Spleen (tissue), 11 donors: ENCODE data around the gene ZNF619. TPM values are rescaled to one million over a fixed set of nuclear protein-coding genes. Genes with fewer than 3 reads are reported as not detected.

Experiments used
- DNase-seq: peaks from one replicate; pipeline ENCODE4 v3.0.0-alpha.2; 2020
- H3K27ac ChIP-seq, 8 donors: fragments of 200-600 bp; sonication (generic) in 7 of 8; 1 replicate in 4 of 8; 2 replicates in 4 of 8; pipeline versions ENCODE4 v1.5.0 to v1.8.0; 2016 to 2021; ENCODE audit warnings: inconsistent platforms in 4 of 8, mild to moderate bottlenecking in 4 of 8, moderate library complexity in 1 of 8
- H3K27me3 ChIP-seq, 7 donors: fragments of 200-600 bp; sonication (generic) in 6 of 7; replicated peaks in 1 of 7; 1 replicate in 4 of 7; 2 replicates in 3 of 7; pipeline versions ENCODE4 v1.5.0 to v1.8.0; 2016 to 2021; ENCODE audit warnings: inconsistent platforms in 3 of 7, mild to moderate bottlenecking in 1 of 7
- H3K36me3 ChIP-seq, 6 donors: fragments of 200-600 bp; sonication (generic) in 5 of 6; 1 replicate in 4 of 6; 2 replicates in 2 of 6; pipeline versions ENCODE4 v1.5.0 to v1.8.0; 2016 to 2021; ENCODE audit warnings: inconsistent platforms in 2 of 6
- H3K4me1 ChIP-seq, 6 donors: fragments of 200-600 bp; sonication (generic) in 5 of 6; 1 replicate in 3 of 6; 2 replicates in 3 of 6; pipeline versions ENCODE4 v1.5.0 to v1.8.0; 2016 to 2021; ENCODE audit warnings: inconsistent platforms in 3 of 6
- H3K4me3 ChIP-seq, 8 donors: fragments of 200-600 bp; sonication (generic) in 7 of 8; 1 replicate in 4 of 8; 2 replicates in 4 of 8; pipeline versions ENCODE4 v1.5.0 to v1.8.0; 2016 to 2021; ENCODE audit warnings: inconsistent platforms in 4 of 8, mild to moderate bottlenecking in 4 of 8, moderate library complexity in 2 of 8
- H3K9me3 ChIP-seq, 8 donors: fragments of 200-600 bp; sonication (generic) in 7 of 8; 1 replicate in 4 of 8; 2 replicates in 4 of 8; pipeline versions ENCODE4 v1.5.0 to v1.8.0; 2016 to 2021; ENCODE audit warnings: inconsistent platforms in 4 of 8
- CTCF ChIP-seq, 11 experiments: fragments of 200-600 bp in 7 of 11; fragments of 450-650 bp in 4 of 11; sonication (generic) in 4 of 11; IDR thresholded peaks in 8 of 11; conservative IDR thresholded peaks in 3 of 11; 1 replicate in 7 of 11; 2 replicates in 4 of 11; pipeline versions ENCODE4 v1.4.0 to v1.8.0; 2016 to 2021; ENCODE audit warnings: antibody characterized with exemption in 11 of 11, inconsistent platforms in 4 of 11, mild to moderate bottlenecking in 1 of 11
- POLR2A ChIP-seq, 3 donors: fragments of 450-650 bp; IDR thresholded peaks; one replicate each; pipeline ENCODE4 v1.5.1; 2017; ENCODE audit warnings: antibody characterized with exemption in 3 of 3, mild to moderate bottlenecking in 1 of 3
- POLR2AphosphoS5 ChIP-seq, 3 donors: sonication (generic); formaldehyde crosslinking; IDR thresholded peaks; one replicate each; pipeline ENCODE4 v1.5.1; 2017; ENCODE audit warnings: antibody characterized with exemption in 3 of 3
- WGBS, 5 donors: extraction: QIAGEN DNeasy Blood & Tissue Kit in 3 of 5; methylation state at CpG; one replicate each; pipeline versions ENCODE4 v1.1.5 to v1.1.7; 2013 to 2018; 5-methylcytosine and 5-hydroxymethylcytosine counted together
- intact Hi-C: fragments of 100-400 bp; cut with DNase I; formaldehyde crosslinking; loops from one replicate; pipeline ENCODE4 v1.15.0; 2023; ENCODE audit warnings: low total_unique reads
- polyA plus RNA-seq, 3 donors: library from polyadenylated mRNA; stranded (reverse); fragments of 200-250 nt; gene quantifications; one replicate each; pipeline ENCODE4 v1.2.1, GENCODE V29; 2013
- total RNA-seq, 7 donors: library from RNA; depleted of rRNA in 3 of 7; stranded (reverse); fragments of >200 nt in 3 of 7; fragmentation: NEBNext Ultra II Directional in 4 of 7; extraction: Animal tissue kit (Norgen Biotek cat#: 25700) in 4 of 7; gene quantifications; one replicate each; pipeline versions ENCODE4 v1.1.0 to v1.2.1, GENCODE V29; 2016 to 2021
- donor health status: healthy with polysubstance abuse.
- donor health status: DM: no; HTN: no; CAD: no; lungs with moderate emphysema.
- donor health status: DM: no; HTN: no; CAD: no.
- donor health status: Bipolar disorder and iron deficiency.
- donor health status: healthy.
- donor health status: DM: no; HTN: no; CAD: no.
- donor health status: DM: yes; HTN: yes; CAD: no.

The ZNF619 gene
- total and polyA plus RNA-seq, 10 donors = 0.89 to 20.3 (median 11.3) TPM

GRCh38 chr3:40465111-40465407 is 11.9 kb upstream of the ZNF619 start:
- H3K9me3 ChIP-seq = no peaks in the 10 kb centered on the region
- no peak overlapping the region for H3K4me3 ChIP-seq
- peaks cover 2 to 77% (median 51%) of the 10 kb centered on the region in 6 donors for H3K36me3 ChIP-seq
- peaks cover 0 to 32% (median 3%) of the 10 kb centered on the region in 6 donors for H3K4me1 ChIP-seq
- H3K27ac ChIP-seq = peak overlapping the region in 1 of 8 donors; percentile 31
- DNase-seq = no peak
- H3K27me3 ChIP-seq = no peaks in the 10 kb centered on the region
- intact Hi-C loops = no loop called here
- WGBS, 5 donors = 83 to 90% (median 88%) methylated on average over 4 of the region's 4 CpGs
- TF ChIP-seq CTCF (IDR thresholded peaks at IDR 0.05 in 8 of 11, conservative IDR thresholded peaks at IDR 0.05 in 3 of 11) (no peak), POLR2AphosphoS5 (IDR thresholded peaks at IDR 0.05) (peak in 1 of 3 donors; percentile 2)

GRCh38 chr3:40465456-40465855 is 11.5 kb upstream of the ZNF619 start:
- intact Hi-C loops = no loop called here
- no peaks in the 10 kb centered on the region for H3K9me3 ChIP-seq
- H3K4me3 ChIP-seq = no peak overlapping the region
- peaks cover 2 to 73% (median 47%) of the 10 kb centered on the region in 6 donors for H3K36me3 ChIP-seq
- 81 to 92% (median 89%) methylated on average over 2 of the region's 2 CpGs for WGBS, 5 donors
- no peaks in the 10 kb centered on the region for H3K27me3 ChIP-seq
- H3K27ac ChIP-seq = no peak overlapping the region
- no peak for DNase-seq
- TF ChIP-seq POLR2AphosphoS5 (IDR thresholded peaks at IDR 0.05) (no peak), CTCF (IDR thresholded peaks at IDR 0.05 in 8 of 11, conservative IDR thresholded peaks at IDR 0.05 in 3 of 11) (no peak), POLR2A (IDR thresholded peaks at IDR 0.05) (no peak)
- H3K4me1 ChIP-seq = peaks cover 0 to 28% (median under 1%) of the 10 kb centered on the region in 6 donors

- no peak for DNase-seq
- Histone ChIP-seq H3K27ac (no peak overlapping the region), H3K4me1 (peaks cover 0 to 17% (median 0%) of the 10 kb centered on the region in 6 donors), H3K36me3 (peaks cover 0 to 47% (median 21%) of the 10 kb centered on the region in 6 donors), H3K27me3 (no peaks in the 10 kb centered on the region), H3K9me3 (no peaks in the 10 kb centered on the region), H3K4me3 (no peak overlapping the region)
- intact Hi-C loops = no loop called here
- TF ChIP-seq POLR2A (IDR thresholded peaks at IDR 0.05) = no peak
- no peak for TF ChIP-seq CTCF (IDR thresholded peaks at IDR 0.05 in 8 of 11, conservative IDR thresholded peaks at IDR 0.05 in 3 of 11)
- TF ChIP-seq POLR2AphosphoS5 (IDR thresholded peaks at IDR 0.05) = no peak
- WGBS, 5 donors = 91 to 97% (median 94%) methylated on average over 4 of the region's 4 CpGs
Measured at GRCh38 chr3:40468018-40468417, 8.9 kb upstream of the ZNF619 start.

GRCh38 chr3:40470701-40471100 is 6.2 kb upstream of the ZNF619 start:
- H3K4me1 ChIP-seq = no peaks in the 10 kb centered on the region
- WGBS, 5 donors = 91 to 96% (median 93%) methylated on average over 4 of the region's 4 CpGs
- no peak overlapping the region for H3K4me3 ChIP-seq
- H3K36me3 ChIP-seq = peaks cover 0 to 20% (median under 1%) of the 10 kb centered on the region in 6 donors
- intact Hi-C loops = no loop called here
- H3K9me3 ChIP-seq = no peaks in the 10 kb centered on the region
- no peak overlapping the region for H3K27ac ChIP-seq
- no peak for DNase-seq
- no peaks in the 10 kb centered on the region for H3K27me3 ChIP-seq
- no peak for TF ChIP-seq CTCF (IDR thresholded peaks at IDR 0.05 in 8 of 11, conservative IDR thresholded peaks at IDR 0.05 in 3 of 11)
- TF ChIP-seq POLR2A (IDR thresholded peaks at IDR 0.05) = no peak
- no peak for TF ChIP-seq POLR2AphosphoS5 (IDR thresholded peaks at IDR 0.05)
